Stimulated activated naive B cell treated with anti-CD40 and anti-IgM and Interleukin-4, amounts not matched to agents 10 μg/mL and 1 μg/mL and 100 μg/mL, for 72 hours (primary cell): ENCODE results near the gene UCK1.
A peak's percentile ranks its signal among the peaks of the same experiment; 100 is the strongest.

ENCODE experiments used
- ATAC-seq, 2 donors: fragments of 150-1000 bp; cut with Tn5 transposase; replicated peaks; 2 replicates each; pipeline ENCODE4 v1.10.0; 2021; ENCODE audit warnings: moderate library complexity in 1 of 2
- DNase-seq: peaks from one replicate; pipeline ENCODE4 v3.0.0; 2021
- H3K27ac Mint-ChIP-seq: one replicate; pipeline ENCODE4 v1.8.0; 2022; ENCODE audit warnings: mild to moderate bottlenecking, mixed read lengths
- H3K27me3 Mint-ChIP-seq, 2 donors: one replicate each; pipeline ENCODE4 v1.8.0; 2022; ENCODE audit warnings: mixed read lengths in 2 of 2
- H3K36me3 Mint-ChIP-seq, 2 donors: one replicate each; pipeline ENCODE4 v1.8.0; 2022; ENCODE audit warnings: mixed read lengths in 2 of 2, mild to moderate bottlenecking in 1 of 2
- H3K4me1 Mint-ChIP-seq, 2 donors: one replicate each; pipeline ENCODE4 v1.8.0; 2022; ENCODE audit warnings: mixed read lengths in 2 of 2, mild to moderate bottlenecking in 1 of 2
- H3K4me3 Mint-ChIP-seq, 2 donors: one replicate each; pipeline ENCODE4 v1.8.0; 2022; ENCODE audit warnings: mild to moderate bottlenecking in 2 of 2, mixed read lengths in 2 of 2, moderate library complexity in 1 of 2
- H3K9me3 Mint-ChIP-seq, 2 donors: one replicate each; pipeline ENCODE4 v1.8.0; 2022; ENCODE audit warnings: mixed read lengths in 2 of 2, mild to moderate bottlenecking in 1 of 2

Gene UCK1

DNA sequence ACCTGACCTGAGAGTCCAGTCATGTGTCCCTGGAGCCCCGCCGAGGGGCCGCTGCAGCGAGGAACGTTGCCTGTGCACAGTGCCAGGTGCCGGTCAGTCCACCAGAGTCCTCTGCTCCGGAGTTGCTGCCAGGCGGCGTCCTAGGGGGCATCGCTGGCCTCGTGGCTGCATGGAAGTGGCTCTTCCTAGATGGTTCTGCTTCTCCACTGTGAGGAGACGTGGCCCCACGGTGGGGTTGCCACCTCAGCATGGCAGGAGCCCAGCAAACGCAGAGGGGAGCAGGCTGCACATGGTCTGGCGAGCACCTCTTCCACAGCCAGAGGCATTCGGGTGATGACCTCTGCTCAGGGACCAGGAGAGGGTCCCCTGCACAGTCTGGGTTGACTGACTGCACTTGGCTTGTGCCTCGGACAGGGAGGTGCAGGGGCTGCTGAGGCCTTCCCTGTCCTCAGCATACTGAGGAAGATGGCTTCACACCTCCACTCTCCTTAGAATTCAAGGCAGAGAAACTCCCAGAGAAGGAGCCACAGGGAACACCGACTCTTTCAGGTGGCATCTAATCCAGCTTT, 54.2 kb downstream of the UCK1 start:
- Mint-ChIP-seq H3K4me1 (peaks cover 10 to 14% of the 10 kb centered on the region in 2 donors), H3K9me3 (no peaks in the 10 kb centered on the region), H3K4me3 (no peak overlapping the region), H3K36me3 (peaks cover 35 to 57% of the 10 kb centered on the region in 2 donors), H3K27ac (peak overlapping the region; percentile 70), H3K27me3 (no peaks in the 10 kb centered on the region)
- ATAC-seq (no peak), DNase-seq (no peak)

DNA sequence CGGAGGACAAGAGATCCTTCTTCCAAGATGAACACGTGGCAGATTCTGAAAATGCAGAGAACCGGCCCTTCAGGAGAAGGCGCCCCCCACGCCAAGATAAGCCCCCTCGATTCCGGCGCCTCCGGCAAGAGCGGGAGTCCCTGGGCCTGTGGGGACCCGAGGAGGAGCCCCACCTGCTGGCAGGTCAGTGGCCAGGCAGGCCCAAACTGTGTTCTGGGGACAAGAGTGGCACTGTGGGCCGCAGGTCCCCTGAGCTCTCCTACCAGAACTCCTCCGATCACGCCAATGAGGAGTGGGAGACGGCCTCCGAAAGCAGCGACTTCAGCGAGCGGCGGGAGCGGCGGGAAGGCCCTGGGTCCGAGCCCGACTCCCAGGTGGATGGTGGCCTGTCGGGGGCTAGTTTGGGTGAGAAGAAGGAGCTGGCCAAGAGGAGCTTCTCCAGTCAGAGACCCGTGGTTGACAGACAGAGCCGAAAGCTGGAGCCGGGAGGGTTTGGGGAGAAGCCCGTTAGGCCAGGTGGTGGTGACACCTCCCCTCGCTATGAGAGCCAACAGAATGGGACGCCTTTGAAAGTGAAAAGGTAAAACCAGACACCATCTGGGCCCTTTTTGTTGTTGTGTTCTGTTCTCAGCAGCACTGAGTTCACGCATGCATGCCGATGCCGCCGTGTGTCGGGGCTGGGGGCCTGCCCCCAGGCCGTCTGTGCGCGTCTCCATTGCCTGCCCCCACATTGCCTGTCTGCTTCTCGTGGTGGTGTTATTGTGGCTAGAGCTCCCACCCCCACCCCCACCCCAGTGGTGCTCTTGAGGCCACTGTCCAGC, 54.9 kb downstream of the UCK1 start:
- ATAC-seq (no peak), DNase-seq (no peak)
- H3K4me1 Mint-ChIP-seq: peaks cover 10 to 14% of the 10 kb centered on the region in 2 donors
- no peak overlapping the region for H3K4me3 Mint-ChIP-seq
- no peak overlapping the region for H3K27ac Mint-ChIP-seq
- peaks cover 30 to 57% of the 10 kb centered on the region in 2 donors for H3K36me3 Mint-ChIP-seq
- H3K27me3 Mint-ChIP-seq: no peaks in the 10 kb centered on the region
- H3K9me3 Mint-ChIP-seq: no peaks in the 10 kb centered on the region

DNA sequence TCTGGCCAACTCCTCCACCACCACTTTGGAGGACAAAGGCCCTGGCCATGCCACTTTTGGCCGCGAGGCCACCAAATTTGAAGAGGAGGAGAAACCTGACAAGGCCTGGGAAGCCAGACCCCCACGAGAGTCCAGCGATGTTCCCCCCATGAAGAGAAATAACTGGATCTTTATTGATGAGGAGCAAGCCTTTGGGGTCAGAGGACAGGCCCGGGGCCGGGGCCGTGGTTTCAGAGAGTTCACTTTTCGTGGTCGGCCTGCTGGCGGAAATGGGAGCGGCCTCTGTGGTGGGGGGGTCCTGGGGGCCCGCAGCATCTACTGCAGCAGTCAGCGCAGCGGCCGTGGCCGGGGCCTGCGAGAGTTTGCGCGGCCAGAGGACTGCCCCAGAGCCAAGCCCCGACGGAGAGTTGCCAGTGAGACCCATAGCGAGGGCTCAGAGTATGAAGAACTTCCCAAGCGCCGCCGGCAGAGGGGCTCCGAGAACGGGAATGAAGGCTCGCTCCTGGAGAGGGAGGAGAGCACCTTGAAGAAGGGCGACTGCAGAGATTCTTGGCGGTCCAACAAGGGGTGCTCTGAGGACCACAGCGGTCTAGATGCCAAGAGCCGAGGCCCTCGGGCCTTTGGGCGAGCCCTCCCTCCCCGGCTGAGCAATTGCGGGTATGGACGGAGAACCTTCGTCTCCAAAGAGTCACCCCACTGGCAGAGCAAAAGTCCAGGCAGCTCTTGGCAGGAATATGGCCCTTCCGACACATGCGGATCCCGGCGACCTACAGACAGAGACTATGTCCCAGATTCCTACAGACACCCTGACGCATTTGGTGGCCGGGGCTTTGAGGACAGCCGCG, 55.7 kb downstream of the UCK1 start:
- Mint-ChIP-seq H3K9me3 (no peaks in the 10 kb centered on the region), H3K27me3 (no peaks in the 10 kb centered on the region), H3K27ac (peak overlapping the region; percentile 75), H3K4me3 (no peak overlapping the region), H3K36me3 (peaks cover 36 to 65% of the 10 kb centered on the region in 2 donors), H3K4me1 (peaks cover 10 to 14% of the 10 kb centered on the region in 2 donors)
- no peak for DNase-seq
- ATAC-seq: no peak

DNA sequence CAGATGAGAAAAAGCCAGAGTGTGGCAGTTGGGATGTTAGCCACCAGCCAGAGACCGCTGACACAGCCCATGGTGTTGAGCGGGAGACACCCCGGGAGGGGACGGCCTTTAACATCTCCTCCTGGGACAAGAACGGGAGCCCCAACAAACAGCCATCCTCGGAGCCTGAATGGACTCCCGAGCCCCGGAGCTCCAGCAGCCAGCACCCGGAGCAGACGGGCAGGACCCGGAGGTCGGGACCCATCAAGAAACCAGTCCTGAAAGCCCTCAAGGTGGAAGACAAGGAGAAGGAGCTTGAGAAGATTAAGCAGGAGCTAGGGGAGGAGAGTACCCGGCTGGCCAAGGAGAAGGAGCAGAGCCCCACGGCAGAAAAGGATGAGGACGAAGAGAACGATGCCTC, 56.4 kb downstream of the UCK1 start:
- Mint-ChIP-seq H3K27me3 (no peaks in the 10 kb centered on the region), H3K4me3 (no peak overlapping the region), H3K9me3 (no peaks in the 10 kb centered on the region), H3K27ac (peak overlapping the region; percentile 75), H3K4me1 (peaks cover 10 to 20% of the 10 kb centered on the region in 2 donors), H3K36me3 (peaks cover 41 to 71% of the 10 kb centered on the region in 2 donors)
- ATAC-seq (no peak), DNase-seq (no peak)

DNA sequence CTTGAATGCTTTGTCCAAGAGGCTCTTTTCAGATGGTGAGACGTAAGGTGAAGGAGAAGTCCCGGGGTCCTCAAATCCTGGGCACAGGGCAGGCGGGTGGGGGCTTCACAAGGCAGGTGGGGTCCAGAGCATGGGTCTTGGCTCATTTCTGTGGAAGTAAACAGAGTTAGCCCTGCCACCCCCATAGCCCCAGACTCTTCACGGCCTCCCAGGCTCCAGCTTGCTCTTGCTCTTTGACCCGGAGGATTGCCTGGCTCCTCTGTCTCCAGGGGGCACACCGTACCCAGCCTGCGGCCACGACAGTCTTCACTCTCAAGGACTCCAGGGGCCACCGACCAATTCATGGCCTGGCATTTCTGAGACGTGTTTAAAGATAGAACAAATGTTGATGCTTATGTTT, 57.2 kb downstream of the UCK1 start:
- Mint-ChIP-seq H3K27ac (no peak overlapping the region), H3K4me1 (peaks cover 10 to 22% of the 10 kb centered on the region in 2 donors), H3K9me3 (no peaks in the 10 kb centered on the region), H3K36me3 (peaks cover 40 to 69% of the 10 kb centered on the region in 2 donors), H3K27me3 (no peaks in the 10 kb centered on the region), H3K4me3 (no peak overlapping the region)
- no peak for ATAC-seq
- no peak for DNase-seq
